ENCODE results near the gene PDE1C. TPM values are rescaled to one million over a fixed set of nuclear protein-coding genes. Genes with fewer than 3 reads are reported as not detected.
"Not testable (repeated sequence)": the region's sequence is repeated elsewhere in the genome, so short reads cannot be mapped to it uniquely, and the experiment has no call there.

Gene PDE1C
- total RNA-seq, 1 experiment from 2014 or later: 32.4 TPM

GRCh38 chr7:31875424-31875823, 194.8 kb downstream of the PDE1C start:
- Histone ChIP-seq H3K4me3 (no peak overlapping the region), H3K9me3 (peaks cover 3% of the 10 kb centered on the region; the same call in 1 of the 2 replicates), H3K27me3 (no peaks in the 10 kb centered on the region), H3K36me3 (peaks cover 43% of the 10 kb centered on the region)
- DNase-seq: no peak

GRCh38 chr7:31874631-31875386, 195.4 kb downstream of the PDE1C start:
- no peak for DNase-seq
- peaks cover 3% of the 10 kb centered on the region; the same call in 1 of the 2 replicates for H3K9me3 ChIP-seq
- H3K4me3 ChIP-seq: no peak overlapping the region
- H3K27me3 ChIP-seq: no peaks in the 10 kb centered on the region
- peaks cover 37% of the 10 kb centered on the region for H3K36me3 ChIP-seq

GRCh38 chr7:31873816-31874597, 196.2 kb downstream of the PDE1C start:
- no peaks in the 10 kb centered on the region for H3K27me3 ChIP-seq
- H3K4me3 ChIP-seq: no peak overlapping the region
- DNase-seq: no peak
- peaks cover 3% of the 10 kb centered on the region; the same call in 1 of the 2 replicates for H3K9me3 ChIP-seq
- H3K36me3 ChIP-seq: peaks cover 35% of the 10 kb centered on the region

DNA sequence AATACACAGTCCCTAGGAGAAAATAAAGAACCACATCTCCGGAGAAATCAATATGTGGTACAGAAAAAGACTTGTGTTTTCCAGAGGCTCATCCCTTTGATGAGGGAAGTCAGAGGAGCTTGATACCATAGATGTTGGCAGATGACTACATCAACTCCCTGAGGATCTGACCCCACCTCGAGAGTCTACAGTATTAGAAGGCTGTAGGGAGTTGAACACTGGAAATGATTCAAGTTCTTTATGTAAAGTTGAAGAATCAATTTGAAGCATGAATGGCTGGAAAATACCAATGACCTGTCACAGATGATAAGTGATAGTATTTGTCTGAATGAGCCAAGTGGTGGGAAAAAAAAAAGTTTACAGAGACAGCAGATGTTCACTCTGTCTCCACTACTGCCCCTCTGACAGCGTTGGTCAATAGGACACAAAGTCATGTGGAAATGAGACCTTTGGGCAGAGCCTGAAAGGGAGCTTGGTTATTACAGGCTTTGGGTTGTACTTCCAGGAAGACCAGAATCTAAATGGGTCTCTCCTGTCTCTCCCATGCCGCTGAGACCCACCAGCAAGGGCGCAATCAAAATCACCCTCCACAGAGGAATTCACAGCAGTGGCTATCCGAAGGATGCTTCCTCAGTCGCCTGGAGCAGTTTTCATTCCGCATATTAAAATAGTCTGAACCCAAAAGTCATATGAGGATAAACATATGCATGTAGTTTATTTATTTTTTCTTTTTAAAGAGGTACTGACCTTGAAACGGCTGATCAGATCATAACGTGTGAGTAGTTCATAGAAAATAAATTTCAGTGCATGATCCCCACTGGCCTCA, 197.4 kb downstream of the PDE1C start:
- no peak for DNase-seq
- Histone ChIP-seq H3K36me3 (peaks cover 32% of the 10 kb centered on the region), H3K27me3 (no peaks in the 10 kb centered on the region), H3K9me3 (peaks cover 6% of the 10 kb centered on the region), H3K4me3 (no peak overlapping the region)

GRCh38 chr7:31864646-31865045, 205.6 kb downstream of the PDE1C start:
- H3K4me3 ChIP-seq: no peak overlapping the region
- peaks cover 14% of the 10 kb centered on the region for H3K36me3 ChIP-seq
- peaks cover 3% of the 10 kb centered on the region for H3K9me3 ChIP-seq
- no peaks in the 10 kb centered on the region for H3K27me3 ChIP-seq
- DNase-seq: no peak

- no peak overlapping the region for H3K4me3 ChIP-seq
- H3K9me3 ChIP-seq: no peaks in the 10 kb centered on the region
- H3K27me3 ChIP-seq: no peaks in the 10 kb centered on the region
- no peak for DNase-seq
- H3K36me3 ChIP-seq: peaks cover 11% of the 10 kb centered on the region
These were observed 209.3 kb downstream of the PDE1C start for GRCh38 chr7:31860925-31861324.

- no peak overlapping the region for H3K4me3 ChIP-seq
- no peaks in the 10 kb centered on the region for H3K27me3 ChIP-seq
- H3K36me3 ChIP-seq: no peaks in the 10 kb centered on the region; the same call in 1 of the 2 replicates
- peak; percentile 44 for DNase-seq
- H3K9me3 ChIP-seq: no peaks in the 10 kb centered on the region
These were observed 212.2 kb downstream of the PDE1C start for GRCh38 chr7:31858055-31858454.

- H3K27me3 ChIP-seq: no peaks in the 10 kb centered on the region
- no peak overlapping the region for H3K4me3 ChIP-seq
- no peaks in the 10 kb centered on the region for H3K9me3 ChIP-seq
- no peak for DNase-seq
- H3K36me3 ChIP-seq: no peaks in the 10 kb centered on the region; the same call in 1 of the 2 replicates
These were observed 213.0 kb downstream of the PDE1C start for GRCh38 chr7:31857172-31857571.

GRCh38 chr7:31856337-31856736, 213.9 kb downstream of the PDE1C start:
- Histone ChIP-seq H3K4me3 (no peak overlapping the region), H3K36me3 (no peaks in the 10 kb centered on the region; the same call in 1 of the 2 replicates), H3K9me3 (no peaks in the 10 kb centered on the region), H3K27me3 (no peaks in the 10 kb centered on the region)
- no peak for DNase-seq

DNA sequence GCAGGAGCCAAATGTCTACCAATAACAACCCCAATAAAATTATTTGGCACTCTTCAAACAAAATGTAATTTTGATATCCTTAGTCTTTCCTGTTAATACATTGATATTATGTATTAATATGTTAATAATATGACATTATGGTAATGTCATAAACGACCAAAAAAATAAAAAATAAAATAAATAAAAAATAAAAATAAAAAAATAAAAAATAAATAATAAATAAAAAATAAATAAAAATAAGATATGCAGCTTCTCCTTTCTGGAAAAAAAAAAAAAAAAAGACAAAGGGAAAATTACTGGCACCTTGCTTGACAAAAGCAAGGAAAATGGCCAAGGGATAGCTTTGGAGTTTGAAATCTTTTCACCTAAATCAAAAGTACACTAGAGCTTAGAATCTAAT, 214.7 kb downstream of the PDE1C start:
- Histone ChIP-seq H3K9me3 (no peaks in the 10 kb centered on the region), H3K4me3 (no peak overlapping the region), H3K27me3 (no peaks in the 10 kb centered on the region), H3K36me3 (peaks cover 1% of the 10 kb centered on the region)
- no peak for DNase-seq

- peaks cover 13% of the 10 kb centered on the region for H3K36me3 ChIP-seq
- no peak overlapping the region for H3K4me3 ChIP-seq
- no peak for DNase-seq
- no peaks in the 10 kb centered on the region for H3K9me3 ChIP-seq
- H3K27me3 ChIP-seq: no peaks in the 10 kb centered on the region
These were observed 216.8 kb downstream of the PDE1C start for GRCh38 chr7:31853380-31853779.

- Histone ChIP-seq H3K36me3 (peaks cover 18% of the 10 kb centered on the region), H3K27me3 (no peaks in the 10 kb centered on the region), H3K9me3 (no peaks in the 10 kb centered on the region), H3K4me3 (no peak overlapping the region)
- no peak for DNase-seq
These were observed 217.7 kb downstream of the PDE1C start for GRCh38 chr7:31852462-31852861.

DNA sequence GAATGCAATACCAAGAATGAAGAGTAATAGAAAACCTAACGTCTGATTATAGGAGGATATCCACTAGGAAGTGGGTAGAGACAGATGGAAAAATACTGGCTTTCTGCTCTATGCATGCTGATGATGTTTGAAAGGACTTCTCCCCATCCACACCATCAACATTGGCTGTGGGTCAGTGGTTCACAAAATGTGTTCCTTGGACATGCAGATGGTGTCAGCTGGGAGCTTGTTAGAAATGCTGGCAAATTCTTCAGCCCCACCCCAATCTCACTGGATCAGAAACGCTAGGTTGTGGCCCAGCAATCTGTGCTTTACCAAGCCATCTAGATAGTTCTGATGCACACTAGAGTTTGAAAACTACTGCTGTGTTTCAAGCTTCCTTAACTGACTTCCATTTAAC, 219.1 kb downstream of the PDE1C start:
- Histone ChIP-seq H3K4me3 (no peak overlapping the region), H3K27me3 (no peaks in the 10 kb centered on the region), H3K36me3 (peaks cover 22% of the 10 kb centered on the region), H3K9me3 (no peaks in the 10 kb centered on the region)
- DNase-seq: no peak

GRCh38 chr7:31850601-31851000, 219.6 kb downstream of the PDE1C start:
- Histone ChIP-seq H3K4me3 (no peak overlapping the region), H3K36me3 (peaks cover 24% of the 10 kb centered on the region), H3K27me3 (no peaks in the 10 kb centered on the region), H3K9me3 (no peaks in the 10 kb centered on the region)
- no peak for DNase-seq

DNA sequence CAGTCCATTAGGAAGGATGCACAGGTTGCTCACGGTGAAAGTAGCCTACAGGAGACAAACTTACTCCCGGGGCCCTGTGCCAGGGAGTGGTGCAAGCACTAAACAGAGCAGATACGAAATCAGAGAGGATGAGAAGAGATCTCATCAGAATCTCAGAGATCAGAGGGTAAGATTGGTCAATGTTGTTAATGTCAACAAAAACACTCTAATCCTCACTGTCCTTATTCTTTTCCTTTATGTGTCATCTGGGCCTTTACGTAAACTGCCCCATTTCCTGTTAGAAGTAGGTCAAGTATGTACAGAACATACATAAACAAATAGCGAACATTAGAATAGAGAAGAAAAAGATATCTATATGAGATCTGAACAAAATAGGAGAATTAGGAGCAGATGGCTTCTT, 220.1 kb downstream of the PDE1C start:
- no peaks in the 10 kb centered on the region; the same call in 1 of the 2 replicates for H3K9me3 ChIP-seq
- peaks cover 29% of the 10 kb centered on the region for H3K36me3 ChIP-seq
- H3K27me3 ChIP-seq: no peaks in the 10 kb centered on the region
- H3K4me3 ChIP-seq: no peak overlapping the region
- no peak for DNase-seq

- Histone ChIP-seq H3K4me3 (no peak overlapping the region), H3K27me3 (no peaks in the 10 kb centered on the region), H3K9me3 (no peaks in the 10 kb centered on the region), H3K36me3 (peaks cover 3% of the 10 kb centered on the region)
- no peak for DNase-seq
These were observed 234.7 kb downstream of the PDE1C start for GRCh38 chr7:31835471-31835870.

- not testable (repeated sequence) for DNase-seq, H3K27me3 ChIP-seq, H3K36me3 ChIP-seq, H3K4me3 ChIP-seq, H3K9me3 ChIP-seq
These were observed 236.6 kb downstream of the PDE1C start for GRCh38 chr7:31833625-31834024.
